Adrenal gland (tissue), 5 donors: Measurements from ENCODE around the gene MED22.

Experiments used
- POLR2A ChIP-seq, 2 donors: fragments of 450-650 bp; IDR thresholded peaks; one replicate each; pipeline ENCODE4 v1.6.1; 2017; ENCODE audit warnings: antibody characterized with exemption in 2 of 2, mild to moderate bottlenecking in 2 of 2, moderate library complexity in 1 of 2
- TF ChIP-seq, protein P1 (sequence below), 6 experiments: fragments of 450-650 bp in 4 of 6; fragments of 200-600 bp in 2 of 6; sonication (generic) in 1 of 6; IDR thresholded peaks; 1 replicate in 5 of 6; 2 replicates in 1 of 6; pipeline versions ENCODE4 v1.5.1 to v1.8.0; 2016 to 2021; ENCODE audit warnings: antibody characterized with exemption in 6 of 6, mild to moderate bottlenecking in 2 of 6, moderate library complexity in 1 of 6
- donor health status: DM: no; HTN: no; CAD: no.

DNA sequence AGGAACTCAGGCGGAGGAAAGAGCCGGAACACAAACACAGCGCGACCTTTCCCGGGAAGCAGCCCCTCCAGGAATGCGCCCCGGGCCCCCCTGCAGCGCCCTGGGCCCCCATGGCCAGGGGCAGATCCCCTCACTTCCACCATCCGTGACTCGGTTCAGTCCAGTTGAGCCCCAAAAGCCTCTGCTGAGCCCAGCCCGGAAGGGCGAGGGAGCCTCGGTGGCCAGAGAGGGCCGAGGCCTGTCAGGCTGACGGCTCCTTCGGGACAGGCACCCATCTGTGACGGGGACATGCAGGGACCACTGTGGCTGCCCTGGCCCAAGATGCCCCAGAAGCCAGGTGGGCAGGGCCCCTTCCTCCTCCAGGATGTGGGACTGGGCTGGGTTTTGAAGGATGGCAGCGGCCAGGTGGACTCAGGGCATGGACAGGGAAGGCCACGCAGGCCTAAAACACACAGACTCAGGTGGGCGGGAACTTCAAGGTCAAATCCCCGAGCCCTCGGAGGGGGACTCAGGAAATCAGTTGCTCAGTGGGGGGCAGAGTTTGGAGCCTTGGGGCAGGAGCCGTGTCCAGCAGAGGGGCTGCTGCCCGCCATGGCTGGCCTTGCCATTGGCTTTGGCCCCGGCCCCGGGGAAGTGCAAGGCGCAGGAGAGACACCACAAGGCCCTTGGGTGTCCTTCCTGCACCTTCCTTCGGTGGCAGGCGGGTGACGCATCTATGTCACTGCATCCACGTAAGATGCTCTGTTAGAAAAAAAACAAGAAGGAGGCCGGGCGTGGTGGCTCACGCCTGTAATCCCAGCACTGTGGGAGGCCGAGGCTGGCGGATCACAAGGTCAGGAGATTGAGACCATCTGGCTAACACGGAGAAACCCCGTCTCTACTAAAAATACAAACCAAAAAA lies 43.2 kb downstream of the MED22 start:
- TF ChIP-seq, protein P1, sequence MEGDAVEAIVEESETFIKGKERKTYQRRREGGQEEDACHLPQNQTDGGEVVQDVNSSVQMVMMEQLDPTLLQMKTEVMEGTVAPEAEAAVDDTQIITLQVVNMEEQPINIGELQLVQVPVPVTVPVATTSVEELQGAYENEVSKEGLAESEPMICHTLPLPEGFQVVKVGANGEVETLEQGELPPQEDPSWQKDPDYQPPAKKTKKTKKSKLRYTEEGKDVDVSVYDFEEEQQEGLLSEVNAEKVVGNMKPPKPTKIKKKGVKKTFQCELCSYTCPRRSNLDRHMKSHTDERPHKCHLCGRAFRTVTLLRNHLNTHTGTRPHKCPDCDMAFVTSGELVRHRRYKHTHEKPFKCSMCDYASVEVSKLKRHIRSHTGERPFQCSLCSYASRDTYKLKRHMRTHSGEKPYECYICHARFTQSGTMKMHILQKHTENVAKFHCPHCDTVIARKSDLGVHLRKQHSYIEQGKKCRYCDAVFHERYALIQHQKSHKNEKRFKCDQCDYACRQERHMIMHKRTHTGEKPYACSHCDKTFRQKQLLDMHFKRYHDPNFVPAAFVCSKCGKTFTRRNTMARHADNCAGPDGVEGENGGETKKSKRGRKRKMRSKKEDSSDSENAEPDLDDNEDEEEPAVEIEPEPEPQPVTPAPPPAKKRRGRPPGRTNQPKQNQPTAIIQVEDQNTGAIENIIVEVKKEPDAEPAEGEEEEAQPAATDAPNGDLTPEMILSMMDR (IDR thresholded peaks at IDR 0.05) = no peak
- TF ChIP-seq POLR2A (IDR thresholded peaks at IDR 0.05) = no peak
